Vagina (tissue), 2 donors: ENCODE results near the gene PTCH2.
"Not testable (repeated sequence)": the region's sequence is repeated elsewhere in the genome, so short reads cannot be mapped to it uniquely, and the experiment has no call there.

ENCODE experiments used
- POLR2A ChIP-seq, 2 donors: fragments of 450-650 bp; IDR thresholded peaks; one replicate each; pipeline ENCODE4 v1.6.1; 2017; ENCODE audit warnings: antibody characterized with exemption in 2 of 2, mild to moderate bottlenecking in 2 of 2, moderate library complexity in 2 of 2
- POLR2AphosphoS5 ChIP-seq, 2 donors: sonication (generic); formaldehyde crosslinking; IDR thresholded peaks; one replicate each; pipeline ENCODE4 v1.9.0; 2017; ENCODE audit warnings: antibody characterized with exemption in 2 of 2, mild to moderate bottlenecking in 2 of 2, low read depth in 1 of 2; ENCODE audit not compliant: insufficient read depth in 1 of 2
- TF ChIP-seq, protein P1 (sequence below), 3 experiments: fragments of 450-650 bp in 2 of 3; fragments of 200-600 bp in 1 of 3; sonication (generic) in 1 of 3; IDR thresholded peaks; one replicate each; pipeline ENCODE4 v1.5.1; 2017 to 2019; ENCODE audit warnings: antibody characterized with exemption in 3 of 3, mild to moderate bottlenecking in 2 of 3, moderate library complexity in 2 of 3

DNA sequence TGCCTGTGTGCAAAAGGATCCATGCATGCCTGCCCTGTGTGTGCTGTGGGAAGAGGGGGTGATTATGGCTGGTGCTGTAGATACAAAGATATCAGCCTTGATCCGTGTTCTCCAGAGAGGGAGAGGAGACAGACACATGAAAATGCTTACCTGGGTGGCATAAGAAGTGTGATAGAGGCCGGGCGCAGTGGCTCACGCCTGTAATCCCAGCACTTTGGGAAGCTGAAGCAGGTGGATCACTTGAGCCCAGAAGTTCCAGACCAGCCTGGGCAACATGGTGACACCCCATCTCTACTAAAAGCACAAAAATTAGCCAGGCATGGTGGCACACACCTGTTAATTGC is 32.3 kb downstream of the PTCH2 start:
- not testable (repeated sequence) for TF ChIP-seq POLR2A (IDR thresholded peaks at IDR 0.05); POLR2AphosphoS5 (IDR thresholded peaks at IDR 0.05; ENCODE audit: insufficient read depth in 1 of 2, low read depth in 1 of 2)
- TF ChIP-seq, protein P1, sequence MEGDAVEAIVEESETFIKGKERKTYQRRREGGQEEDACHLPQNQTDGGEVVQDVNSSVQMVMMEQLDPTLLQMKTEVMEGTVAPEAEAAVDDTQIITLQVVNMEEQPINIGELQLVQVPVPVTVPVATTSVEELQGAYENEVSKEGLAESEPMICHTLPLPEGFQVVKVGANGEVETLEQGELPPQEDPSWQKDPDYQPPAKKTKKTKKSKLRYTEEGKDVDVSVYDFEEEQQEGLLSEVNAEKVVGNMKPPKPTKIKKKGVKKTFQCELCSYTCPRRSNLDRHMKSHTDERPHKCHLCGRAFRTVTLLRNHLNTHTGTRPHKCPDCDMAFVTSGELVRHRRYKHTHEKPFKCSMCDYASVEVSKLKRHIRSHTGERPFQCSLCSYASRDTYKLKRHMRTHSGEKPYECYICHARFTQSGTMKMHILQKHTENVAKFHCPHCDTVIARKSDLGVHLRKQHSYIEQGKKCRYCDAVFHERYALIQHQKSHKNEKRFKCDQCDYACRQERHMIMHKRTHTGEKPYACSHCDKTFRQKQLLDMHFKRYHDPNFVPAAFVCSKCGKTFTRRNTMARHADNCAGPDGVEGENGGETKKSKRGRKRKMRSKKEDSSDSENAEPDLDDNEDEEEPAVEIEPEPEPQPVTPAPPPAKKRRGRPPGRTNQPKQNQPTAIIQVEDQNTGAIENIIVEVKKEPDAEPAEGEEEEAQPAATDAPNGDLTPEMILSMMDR (IDR thresholded peaks at IDR 0.05), result not testable (repeated sequence)
